HG03159 (cell line): ENCODE measurements around the gene KRTAP10-11.
"Not testable (repeated sequence)": the region's sequence is repeated elsewhere in the genome, so short reads cannot be mapped to it uniquely, and the experiment has no call there.

Experiments used
- ATAC-seq: cut with Tn5 transposase; IDR thresholded peaks from one replicate; pipeline ENCODE4 v1.9.1; 2021; ENCODE audit warnings: mild to moderate bottlenecking, moderate library complexity; ENCODE audit not compliant: unreplicated experiment

The KRTAP10-11 gene

GRCh38 chr21:44661567-44661966 lies 15.4 kb downstream of the KRTAP10-11 start:
- ATAC-seq: not testable (repeated sequence)

GRCh38 chr21:44664691-44665090 lies 18.5 kb downstream of the KRTAP10-11 start:
- no peak for ATAC-seq

- ATAC-seq: no peak
These were observed 20.4 kb downstream of the KRTAP10-11 start, which contains the start of gene KRTAP12-2 for GRCh38 chr21:44666401-44667320. Gene KRTAP12-2 (minus strand): TSS chr21:44666927. CDS start chr21:44666886, 41 bp downstream.

GRCh38 chr21:44667612-44668011 lies 21.4 kb downstream of the KRTAP10-11 start:
- ATAC-seq: no peak

GRCh38 chr21:44670642-44671432 lies 24.6 kb downstream of the KRTAP10-11 start:
- ATAC-seq: no peak

- no peak for ATAC-seq
These were observed 25.7 kb downstream of the KRTAP10-11 start for GRCh38 chr21:44671911-44672310.

GRCh38 chr21:44677881-44678280 lies 31.7 kb downstream of the KRTAP10-11 start:
- no peak for ATAC-seq

GRCh38 chr21:44681152-44681551 lies 34.9 kb downstream of the KRTAP10-11 start:
- no peak for ATAC-seq

GRCh38 chr21:44681861-44682579 lies 35.8 kb downstream of the KRTAP10-11 start, which contains the start of gene KRTAP12-1:
Gene KRTAP12-1 (minus strand): TSS chr21:44682163. CDS start chr21:44682123, 40 bp downstream.
- no peak for ATAC-seq

GRCh38 chr21:44682580-44683151 lies 36.5 kb downstream of the KRTAP10-11 start:
- no peak for ATAC-seq

- no peak for ATAC-seq
These were observed 37.9 kb downstream of the KRTAP10-11 start for GRCh38 chr21:44684077-44684476.

GRCh38 chr21:44684483-44684882 lies 38.3 kb downstream of the KRTAP10-11 start:
- no peak for ATAC-seq

- not testable (repeated sequence) for ATAC-seq
These were observed 38.8 kb downstream of the KRTAP10-11 start for GRCh38 chr21:44685050-44685449.

GRCh38 chr21:44686000-44686781 lies 40.0 kb downstream of the KRTAP10-11 start:
- ATAC-seq: no peak

- ATAC-seq: no peak
These were observed 40.8 kb downstream of the KRTAP10-11 start for GRCh38 chr21:44686843-44687561.

- no peak for ATAC-seq
These were observed 41.5 kb downstream of the KRTAP10-11 start for GRCh38 chr21:44687671-44688070.

- not testable (repeated sequence) for ATAC-seq
These were observed 43.5 kb downstream of the KRTAP10-11 start for GRCh38 chr21:44689740-44690139.

GRCh38 chr21:44691686-44692085 lies 45.5 kb downstream of the KRTAP10-11 start:
- ATAC-seq: no peak
